IPS DF 6.9 (cell line): ENCODE results near the gene THRB.
"Not testable (repeated sequence)": the region's sequence is repeated elsewhere in the genome, so short reads cannot be mapped to it uniquely, and the experiment has no call there.

Experiments
- DNase-seq: peaks from one replicate; pipeline ENCODE4 v3.0.0-alpha.2; 2013; ENCODE audit warnings: low read depth, low spot score
- H3K27ac ChIP-seq: one replicate; pipeline ENCODE4 v1.5.1; 2013; ENCODE audit warnings: low read length, control low read depth
- H3K27me3 ChIP-seq: 2 replicates; pipeline ENCODE4 v1.6.1; 2013; ENCODE audit warnings: mild to moderate bottlenecking, low read length; ENCODE audit not compliant: control insufficient read depth, insufficient read depth
- H3K36me3 ChIP-seq: 2 replicates; pipeline ENCODE4 v1.6.1; 2013; ENCODE audit warnings: low read length; ENCODE audit not compliant: control insufficient read depth, insufficient read depth
- H3K4me1 ChIP-seq: 2 replicates; pipeline ENCODE4 v1.6.1; 2013; ENCODE audit warnings: low read length; ENCODE audit not compliant: control insufficient read depth, insufficient read depth
- H3K4me3 ChIP-seq: 2 replicates; pipeline ENCODE4 v1.5.1; 2013; ENCODE audit warnings: mild to moderate bottlenecking, low read length
- H3K9me3 ChIP-seq: 2 replicates; pipeline ENCODE4 v1.6.1; 2013; ENCODE audit warnings: low read length, inconsistent platforms; ENCODE audit not compliant: control insufficient read depth, insufficient read depth
- WGBS: extraction: QIAGEN DNeasy Blood & Tissue Kit; methylation state at CpG from one replicate; pipeline ENCODE4 v1.1.7; 2013; ENCODE audit warnings: mixed read lengths, missing lambda C conversion rate; ENCODE audit not compliant: insufficient read length, insufficient coverage; 5-methylcytosine and 5-hydroxymethylcytosine counted together

The THRB gene

GRCh38 chr3:24433838-24434591, 60.6 kb downstream of the THRB start:
- Histone ChIP-seq H3K9me3 (no peaks in the 10 kb centered on the region), H3K27me3 (no peaks in the 10 kb centered on the region), H3K36me3 (no peaks in the 10 kb centered on the region), H3K27ac (no peak overlapping the region), H3K4me1 (no peaks in the 10 kb centered on the region), H3K4me3 (no peak overlapping the region)
- DNase-seq = no peak
- WGBS = no CpG with 5 or more reads among the region's 5 CpGs

GRCh38 chr3:24432989-24433388, 61.7 kb downstream of the THRB start:
- no peak for DNase-seq
- H3K36me3 ChIP-seq = no peaks in the 10 kb centered on the region
- no peaks in the 10 kb centered on the region for H3K4me1 ChIP-seq
- H3K9me3 ChIP-seq = no peaks in the 10 kb centered on the region
- no peaks in the 10 kb centered on the region for H3K27me3 ChIP-seq
- H3K27ac ChIP-seq = no peak overlapping the region
- H3K4me3 ChIP-seq = no peak overlapping the region

DNA sequence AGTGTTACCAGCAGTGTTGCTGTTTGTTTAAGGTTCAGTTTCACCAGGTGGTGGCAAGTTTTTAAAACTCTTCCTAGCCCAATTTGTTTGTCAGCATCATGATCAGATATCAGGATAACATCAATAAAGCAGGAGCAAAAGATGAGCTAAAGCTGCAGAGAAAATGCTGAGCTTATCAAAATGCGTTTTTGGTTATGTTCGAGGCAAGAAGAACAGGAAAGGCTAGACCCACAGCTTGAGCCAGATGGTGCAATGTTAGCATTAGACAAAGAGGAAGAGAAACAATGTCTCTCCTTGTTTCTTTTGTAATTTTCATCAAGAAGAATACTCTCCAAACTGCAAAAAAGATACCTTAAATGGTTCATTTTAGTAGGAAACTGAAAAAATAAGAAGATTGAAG, 66.2 kb downstream of the THRB start:
- no peak for DNase-seq
- no peaks in the 10 kb centered on the region for H3K9me3 ChIP-seq
- no peaks in the 10 kb centered on the region for H3K4me1 ChIP-seq
- WGBS = no CpG with 5 or more reads among the region's 2 CpGs
- no peaks in the 10 kb centered on the region for H3K36me3 ChIP-seq
- no peak overlapping the region for H3K27ac ChIP-seq
- H3K4me3 ChIP-seq = no peak overlapping the region
- no peaks in the 10 kb centered on the region for H3K27me3 ChIP-seq

GRCh38 chr3:24426896-24427295, 67.8 kb downstream of the THRB start:
- no peaks in the 10 kb centered on the region for H3K4me1 ChIP-seq
- H3K9me3 ChIP-seq = no peaks in the 10 kb centered on the region
- WGBS = no CpG with 5 or more reads among the region's 2 CpGs
- H3K4me3 ChIP-seq = no peak overlapping the region
- no peak for DNase-seq
- no peaks in the 10 kb centered on the region for H3K36me3 ChIP-seq
- no peak overlapping the region for H3K27ac ChIP-seq
- no peaks in the 10 kb centered on the region for H3K27me3 ChIP-seq

DNA sequence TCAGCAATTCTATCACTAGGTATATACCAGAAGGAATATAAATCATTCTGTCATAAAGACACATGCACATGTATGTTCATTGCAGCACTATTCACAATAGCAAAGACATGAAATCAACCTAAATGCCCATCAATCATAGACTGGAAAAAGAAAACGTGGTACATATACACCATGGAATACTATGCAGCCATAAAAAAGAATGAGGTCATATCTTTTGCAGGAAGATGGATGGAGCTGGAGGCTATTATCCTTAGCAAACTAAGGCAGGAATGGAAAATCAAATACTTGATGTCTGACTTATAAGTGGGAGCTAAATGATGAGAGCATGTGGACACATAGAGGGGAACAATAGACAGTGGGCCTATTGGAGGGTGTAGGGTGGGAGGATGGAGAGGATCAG, 73.8 kb downstream of the THRB start:
- no CpG with 5 or more reads among the region's 1 CpG for WGBS

GRCh38 chr3:24420224-24420623, 74.4 kb downstream of the THRB start:
- H3K4me3 ChIP-seq = no peak overlapping the region
- H3K36me3 ChIP-seq = no peaks in the 10 kb centered on the region
- no peaks in the 10 kb centered on the region for H3K9me3 ChIP-seq
- no peaks in the 10 kb centered on the region for H3K4me1 ChIP-seq
- H3K27ac ChIP-seq = no peak overlapping the region
- WGBS = no CpG with 5 or more reads among the region's 2 CpGs
- no peak for DNase-seq
- no peaks in the 10 kb centered on the region for H3K27me3 ChIP-seq

More for the DNA sequence above, 73.8 kb downstream of the THRB start:
- H3K36me3 ChIP-seq, H3K27me3 ChIP-seq, DNase-seq, H3K27ac ChIP-seq, H3K9me3 ChIP-seq, H3K4me1 ChIP-seq, H3K4me3 ChIP-seq: not testable (repeated sequence)

- no CpG with 5 or more reads among the region's 3 CpGs for WGBS
- DNase-seq = no peak
- H3K36me3 ChIP-seq = no peaks in the 10 kb centered on the region
Observed at GRCh38 chr3:24419067-24419791, 75.4 kb downstream of the THRB start.

GRCh38 chr3:24417730-24418129, 76.9 kb downstream of the THRB start:
- H3K4me3 ChIP-seq = no peak overlapping the region
- H3K27ac ChIP-seq = no peak overlapping the region
- no peaks in the 10 kb centered on the region for H3K9me3 ChIP-seq
- no CpG with 5 or more reads among the region's 2 CpGs for WGBS
- H3K36me3 ChIP-seq = no peaks in the 10 kb centered on the region
- H3K27me3 ChIP-seq = no peaks in the 10 kb centered on the region
- H3K4me1 ChIP-seq = no peaks in the 10 kb centered on the region
- DNase-seq = no peak

More at GRCh38 chr3:24419067-24419791, 75.4 kb downstream of the THRB start:
- no peaks in the 10 kb centered on the region for H3K9me3 ChIP-seq
- no peaks in the 10 kb centered on the region for H3K4me1 ChIP-seq
- H3K4me3 ChIP-seq = no peak overlapping the region
- no peak overlapping the region for H3K27ac ChIP-seq
- H3K27me3 ChIP-seq = no peaks in the 10 kb centered on the region

DNA sequence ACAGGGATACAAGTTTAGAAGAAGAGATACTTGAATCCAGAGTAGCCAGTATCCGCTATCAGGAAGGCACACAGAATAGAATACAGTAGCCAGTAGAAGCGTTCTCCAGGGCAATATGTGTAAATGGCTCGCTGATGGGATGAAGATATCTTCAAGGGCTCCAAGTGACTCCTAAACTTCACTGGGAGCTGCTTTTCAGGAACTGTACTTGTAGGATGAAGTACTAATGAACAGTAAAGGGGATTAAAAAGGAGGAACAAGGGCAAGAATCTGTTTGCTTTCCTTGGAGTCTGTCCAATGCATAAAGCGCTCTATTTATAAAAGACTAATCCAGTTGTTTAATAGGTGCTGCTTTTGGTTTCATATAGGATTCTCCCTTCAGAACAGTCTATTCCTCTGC, 78.4 kb downstream of the THRB start:
- no peak overlapping the region for H3K4me3 ChIP-seq
- no peaks in the 10 kb centered on the region for H3K36me3 ChIP-seq
- no peaks in the 10 kb centered on the region for H3K27me3 ChIP-seq
- no peak overlapping the region for H3K27ac ChIP-seq
- no peaks in the 10 kb centered on the region for H3K4me1 ChIP-seq
- H3K9me3 ChIP-seq = no peaks in the 10 kb centered on the region
- no CpG with 5 or more reads among the region's 4 CpGs for WGBS
- DNase-seq = no peak

- no peaks in the 10 kb centered on the region for H3K27me3 ChIP-seq
- WGBS = no CpG with 5 or more reads among the region's 3 CpGs
- DNase-seq = no peak
- H3K4me1 ChIP-seq = no peaks in the 10 kb centered on the region
- H3K36me3 ChIP-seq = no peaks in the 10 kb centered on the region
- H3K4me3 ChIP-seq = no peak overlapping the region
- no peaks in the 10 kb centered on the region for H3K9me3 ChIP-seq
- H3K27ac ChIP-seq = no peak overlapping the region
Observed at GRCh38 chr3:24415824-24416223, 78.8 kb downstream of the THRB start.

- H3K4me3 ChIP-seq, H3K9me3 ChIP-seq, H3K4me1 ChIP-seq, H3K36me3 ChIP-seq, H3K27me3 ChIP-seq, DNase-seq, H3K27ac ChIP-seq: not testable (repeated sequence)
- no CpG with 5 or more reads among the region's 5 CpGs for WGBS
Observed at GRCh38 chr3:24413662-24414061, 81.0 kb downstream of the THRB start.
